ENCODE measurements around the gene EYA4.

EYA4 gene

DNA sequence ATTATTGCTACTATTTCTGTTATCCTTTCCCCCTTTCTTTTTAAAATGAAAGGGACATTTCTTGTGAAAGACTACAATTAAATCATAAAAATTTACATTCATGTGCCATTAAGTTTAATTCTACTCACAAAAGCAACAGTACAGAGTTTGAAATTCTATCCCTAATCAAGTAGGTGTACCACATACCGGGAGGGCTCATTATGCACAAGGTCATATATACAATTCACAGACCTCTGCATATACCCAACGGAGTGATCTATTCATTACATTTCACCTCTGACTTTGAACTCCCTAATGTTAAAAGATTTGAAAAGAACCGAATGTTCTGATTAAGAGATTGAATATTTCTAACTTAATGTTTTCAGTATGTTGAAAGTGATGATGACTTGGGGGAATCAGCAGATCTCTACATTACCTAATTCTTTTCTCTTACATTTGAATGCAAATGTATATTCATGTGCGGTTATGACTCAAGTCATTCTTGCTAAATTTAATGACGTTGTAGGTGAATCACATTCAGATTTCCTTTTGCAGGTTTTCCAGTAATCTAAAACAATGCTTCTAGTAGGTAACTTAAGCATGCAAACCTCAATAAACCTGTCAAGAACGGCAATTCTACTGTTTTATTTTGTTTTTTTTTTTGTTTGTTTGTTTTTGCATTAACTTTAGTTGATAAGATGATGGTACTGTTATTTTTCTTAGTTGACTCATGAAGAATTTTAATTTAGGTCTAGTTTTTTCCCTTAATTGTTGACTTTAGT is 7.3 kb downstream of the EYA4 start:
- no peak for DNase-seq (ENCODE audit: low read depth)
- H3K4me3 ChIP-seq (ENCODE audit: low read depth, low read length), result no peak overlapping the region
- TF ChIP-seq, protein P1, sequence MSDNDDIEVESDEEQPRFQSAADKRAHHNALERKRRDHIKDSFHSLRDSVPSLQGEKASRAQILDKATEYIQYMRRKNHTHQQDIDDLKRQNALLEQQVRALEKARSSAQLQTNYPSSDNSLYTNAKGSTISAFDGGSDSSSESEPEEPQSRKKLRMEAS (IDR thresholded peaks at IDR 0.05; ENCODE audit: low read depth, low read length), result no peak
- TF ChIP-seq MYC (IDR thresholded peaks at IDR 0.05; ENCODE audit: low read depth, low read length) (no peak), POLR2A (IDR thresholded peaks at IDR 0.05; ENCODE audit: extremely low read depth, insufficient read length) (no peak)
- TF ChIP-seq, protein P2, sequence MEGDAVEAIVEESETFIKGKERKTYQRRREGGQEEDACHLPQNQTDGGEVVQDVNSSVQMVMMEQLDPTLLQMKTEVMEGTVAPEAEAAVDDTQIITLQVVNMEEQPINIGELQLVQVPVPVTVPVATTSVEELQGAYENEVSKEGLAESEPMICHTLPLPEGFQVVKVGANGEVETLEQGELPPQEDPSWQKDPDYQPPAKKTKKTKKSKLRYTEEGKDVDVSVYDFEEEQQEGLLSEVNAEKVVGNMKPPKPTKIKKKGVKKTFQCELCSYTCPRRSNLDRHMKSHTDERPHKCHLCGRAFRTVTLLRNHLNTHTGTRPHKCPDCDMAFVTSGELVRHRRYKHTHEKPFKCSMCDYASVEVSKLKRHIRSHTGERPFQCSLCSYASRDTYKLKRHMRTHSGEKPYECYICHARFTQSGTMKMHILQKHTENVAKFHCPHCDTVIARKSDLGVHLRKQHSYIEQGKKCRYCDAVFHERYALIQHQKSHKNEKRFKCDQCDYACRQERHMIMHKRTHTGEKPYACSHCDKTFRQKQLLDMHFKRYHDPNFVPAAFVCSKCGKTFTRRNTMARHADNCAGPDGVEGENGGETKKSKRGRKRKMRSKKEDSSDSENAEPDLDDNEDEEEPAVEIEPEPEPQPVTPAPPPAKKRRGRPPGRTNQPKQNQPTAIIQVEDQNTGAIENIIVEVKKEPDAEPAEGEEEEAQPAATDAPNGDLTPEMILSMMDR (IDR thresholded peaks at IDR 0.05; ENCODE audit: low read depth, low read length), result no peak

DNA sequence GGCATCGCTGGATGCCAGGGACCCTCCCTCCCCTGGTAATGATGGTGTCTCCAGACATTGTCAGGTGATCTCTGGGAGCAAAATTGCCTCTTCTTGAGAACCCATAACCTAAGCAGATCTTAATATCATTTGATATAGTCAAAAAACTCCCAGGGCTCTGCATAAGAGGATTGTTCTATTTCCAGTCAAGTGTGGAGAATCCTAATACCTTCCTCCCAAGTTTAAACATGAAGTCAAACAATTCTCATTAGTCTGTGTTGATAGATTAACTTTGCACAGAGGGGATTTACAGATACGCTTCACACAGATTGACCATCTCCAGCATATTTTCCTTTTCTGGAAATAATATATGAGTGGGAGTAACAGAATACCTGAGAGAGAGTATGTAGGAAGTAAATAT is 10.5 kb downstream of the EYA4 start:
- no peak overlapping the region for H3K4me3 ChIP-seq (ENCODE audit: low read depth, low read length)
- no peak for TF ChIP-seq POLR2A (IDR thresholded peaks at IDR 0.05; ENCODE audit: extremely low read depth, insufficient read length)
- TF ChIP-seq, protein P2 (IDR thresholded peaks at IDR 0.05; ENCODE audit: low read depth, low read length), result no peak
- TF ChIP-seq, protein P1 (IDR thresholded peaks at IDR 0.05; ENCODE audit: low read depth, low read length), result no peak
- no peak for TF ChIP-seq MYC (IDR thresholded peaks at IDR 0.05; ENCODE audit: low read depth, low read length)
- no peak for DNase-seq (ENCODE audit: low read depth)

DNA sequence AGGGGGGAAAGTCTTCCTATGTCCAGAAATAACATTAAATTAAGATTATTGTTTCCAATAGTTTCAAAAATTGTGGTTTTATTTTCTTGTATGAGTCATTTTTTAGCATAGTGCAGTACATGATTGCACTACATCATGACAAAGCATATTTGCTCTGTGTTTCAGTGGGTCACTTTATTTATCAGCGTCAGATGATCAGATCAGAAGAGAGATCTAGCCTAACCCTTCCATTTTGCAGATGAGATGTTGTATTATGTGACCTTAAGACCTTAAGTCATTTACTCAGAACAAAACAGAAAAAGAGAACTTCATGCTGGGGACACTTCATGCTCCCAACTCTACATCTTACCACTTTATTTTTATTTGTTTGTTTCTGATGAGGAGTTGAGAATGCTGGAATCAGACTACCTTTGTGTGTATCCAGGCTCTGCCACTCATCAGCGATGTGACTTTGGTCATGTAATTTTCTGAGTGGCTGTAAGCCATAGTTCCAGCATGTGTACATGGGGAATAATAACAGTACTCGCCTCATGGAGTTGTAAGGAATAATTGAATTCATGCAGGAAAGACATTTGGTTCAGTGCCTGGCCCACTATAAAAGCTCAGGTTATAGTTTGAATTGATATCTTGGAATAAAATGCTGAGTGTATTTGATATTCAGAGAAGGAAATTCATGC is 13.5 kb downstream of the EYA4 start:
- no peak overlapping the region for H3K4me3 ChIP-seq (ENCODE audit: low read depth, low read length)
- TF ChIP-seq, protein P1 (IDR thresholded peaks at IDR 0.05; ENCODE audit: low read depth, low read length), result no peak
- TF ChIP-seq MYC (IDR thresholded peaks at IDR 0.05; ENCODE audit: low read depth, low read length) (no peak), POLR2A (IDR thresholded peaks at IDR 0.05; ENCODE audit: extremely low read depth, insufficient read length) (no peak)
- TF ChIP-seq, protein P2 (IDR thresholded peaks at IDR 0.05; ENCODE audit: low read depth, low read length), result no peak
- DNase-seq (ENCODE audit: low read depth), result peak; percentile 10

DNA sequence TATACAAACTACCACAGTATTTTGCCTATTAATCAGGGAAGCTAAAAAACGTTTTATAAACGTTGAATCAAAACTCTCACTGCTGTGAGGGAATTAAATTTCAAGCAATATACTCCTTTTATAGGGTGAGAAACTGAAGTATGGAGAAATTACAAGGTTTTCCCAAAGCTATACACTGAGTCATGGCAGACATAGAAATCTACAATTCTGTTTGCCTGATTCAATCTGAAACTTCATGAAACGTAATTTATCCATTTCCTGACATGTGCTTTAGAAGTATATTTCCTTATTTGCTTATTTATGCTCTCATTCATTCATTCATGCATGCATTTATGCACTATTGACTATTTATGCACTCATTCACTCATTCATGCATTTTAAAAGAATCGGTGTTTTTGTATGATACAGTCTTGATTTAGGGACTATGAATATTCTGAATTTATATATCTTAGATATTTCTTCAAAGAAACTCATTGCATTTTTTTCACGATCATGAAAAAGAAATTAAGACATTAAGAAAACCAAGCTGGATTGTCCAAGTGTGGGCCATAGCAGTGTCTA is 16.5 kb downstream of the EYA4 start:
- TF ChIP-seq MYC (IDR thresholded peaks at IDR 0.05; ENCODE audit: low read depth, low read length), result no peak
- TF ChIP-seq POLR2A (IDR thresholded peaks at IDR 0.05; ENCODE audit: extremely low read depth, insufficient read length), result no peak
- TF ChIP-seq, protein P1 (IDR thresholded peaks at IDR 0.05; ENCODE audit: low read depth, low read length), result no peak
- TF ChIP-seq, protein P2 (IDR thresholded peaks at IDR 0.05; ENCODE audit: low read depth, low read length), result no peak
- DNase-seq (ENCODE audit: low read depth), result no peak
- H3K4me3 ChIP-seq (ENCODE audit: low read depth, low read length), result no peak overlapping the region

DNA sequence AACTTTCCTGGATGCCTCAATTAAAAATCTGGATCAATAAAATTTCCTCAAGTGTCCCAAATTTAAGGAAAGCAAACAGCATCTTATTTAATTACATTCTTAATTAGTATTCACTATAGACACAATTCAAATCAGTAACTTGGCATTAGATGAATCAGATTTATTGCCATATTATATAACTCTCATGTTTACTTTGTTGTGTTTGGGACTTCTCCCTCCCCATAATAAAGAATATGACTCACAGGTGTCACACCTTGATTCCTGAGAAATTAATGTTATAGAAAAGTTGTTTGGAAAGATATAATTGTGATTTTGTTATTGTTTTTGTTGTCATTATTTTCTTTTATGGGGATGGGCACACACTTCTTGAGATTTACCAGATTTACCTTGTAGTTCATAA is 18.4 kb downstream of the EYA4 start:
- H3K4me3 ChIP-seq (ENCODE audit: low read depth, low read length), result no peak overlapping the region
- no peak for DNase-seq (ENCODE audit: low read depth)
- TF ChIP-seq, protein P1 (IDR thresholded peaks at IDR 0.05; ENCODE audit: low read depth, low read length), result no peak
- TF ChIP-seq, protein P2 (IDR thresholded peaks at IDR 0.05; ENCODE audit: low read depth, low read length), result no peak
- TF ChIP-seq MYC (IDR thresholded peaks at IDR 0.05; ENCODE audit: low read depth, low read length) (no peak), POLR2A (IDR thresholded peaks at IDR 0.05; ENCODE audit: extremely low read depth, insufficient read length) (no peak)
